Left kidney (tissue), 2 donors: ENCODE measurements around the gene CAMK2G. TPM values are rescaled to one million over a fixed set of nuclear protein-coding genes. Genes with fewer than 3 reads are reported as not detected.

Source experiments
- DNase-seq: peaks from one replicate; pipeline ENCODE4 v3.0.0-alpha.2; 2013
- polyA plus RNA-seq: library from polyadenylated mRNA; unstranded; fragments of 120-200 nt; gene quantifications from one replicate; pipeline ENCODE4 v1.2.1, GENCODE V29; 2013; ENCODE audit not compliant: insufficient read length

Gene CAMK2G
- polyA plus RNA-seq, 1 donor, result 32.6 TPM

DNA sequence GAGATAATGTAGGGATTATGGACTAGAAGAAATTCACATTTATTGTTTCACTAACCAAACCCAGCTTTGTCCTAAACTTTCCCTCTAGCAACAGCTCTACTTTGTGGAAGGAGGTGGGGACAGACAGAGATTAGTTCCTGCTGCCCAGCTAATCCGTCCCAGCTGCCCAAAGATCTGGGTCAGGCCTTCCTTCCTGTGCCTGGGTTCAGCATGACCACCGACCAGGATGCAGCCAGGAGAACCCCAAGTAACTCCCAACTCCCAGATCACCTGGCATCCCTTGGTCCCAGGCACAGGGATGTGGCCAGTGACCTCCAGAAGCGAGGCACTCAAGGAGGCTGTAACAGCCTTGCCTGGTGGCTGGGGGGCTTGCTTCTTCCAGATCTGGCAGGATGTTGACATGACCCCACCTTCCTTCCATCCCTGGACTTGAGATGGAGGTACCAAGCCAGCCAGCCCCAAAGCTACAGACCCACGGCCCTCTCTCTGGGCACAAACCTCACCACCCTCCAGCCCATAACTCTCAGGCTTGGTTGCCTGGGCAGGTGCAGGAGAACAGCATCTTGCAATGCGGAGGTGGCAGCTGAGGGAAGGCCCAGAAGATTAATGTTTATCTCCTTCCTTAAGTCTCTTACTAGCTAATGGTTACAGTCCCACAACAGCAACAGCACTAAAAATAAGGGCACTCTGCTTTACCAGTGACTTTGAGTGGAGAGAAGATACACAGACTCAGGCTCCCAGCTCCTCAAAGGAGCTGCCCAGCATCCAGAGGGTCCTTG, 11.1 kb downstream of the CAMK2G start:
- DNase-seq, result no peak

DNA sequence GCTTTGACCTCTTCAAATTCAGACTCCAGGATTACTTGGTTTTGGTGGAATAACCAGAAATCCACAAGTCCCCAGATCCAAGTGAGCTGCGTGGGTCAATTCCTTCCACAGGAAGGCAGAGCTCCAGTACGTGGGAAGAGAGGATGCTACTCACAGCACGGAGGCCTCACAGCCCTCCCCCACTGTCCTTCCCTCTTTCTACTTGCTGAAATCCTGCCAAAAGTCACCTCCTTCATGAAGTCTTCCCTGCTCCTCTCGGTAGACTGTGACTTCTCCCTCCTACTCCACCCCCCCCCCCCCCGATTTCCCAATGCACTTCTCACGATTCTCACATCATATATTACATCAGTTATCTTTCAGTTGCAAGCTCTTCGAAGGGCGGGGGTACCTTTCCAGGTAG, 12.3 kb downstream of the CAMK2G start:
- no peak for DNase-seq

DNA sequence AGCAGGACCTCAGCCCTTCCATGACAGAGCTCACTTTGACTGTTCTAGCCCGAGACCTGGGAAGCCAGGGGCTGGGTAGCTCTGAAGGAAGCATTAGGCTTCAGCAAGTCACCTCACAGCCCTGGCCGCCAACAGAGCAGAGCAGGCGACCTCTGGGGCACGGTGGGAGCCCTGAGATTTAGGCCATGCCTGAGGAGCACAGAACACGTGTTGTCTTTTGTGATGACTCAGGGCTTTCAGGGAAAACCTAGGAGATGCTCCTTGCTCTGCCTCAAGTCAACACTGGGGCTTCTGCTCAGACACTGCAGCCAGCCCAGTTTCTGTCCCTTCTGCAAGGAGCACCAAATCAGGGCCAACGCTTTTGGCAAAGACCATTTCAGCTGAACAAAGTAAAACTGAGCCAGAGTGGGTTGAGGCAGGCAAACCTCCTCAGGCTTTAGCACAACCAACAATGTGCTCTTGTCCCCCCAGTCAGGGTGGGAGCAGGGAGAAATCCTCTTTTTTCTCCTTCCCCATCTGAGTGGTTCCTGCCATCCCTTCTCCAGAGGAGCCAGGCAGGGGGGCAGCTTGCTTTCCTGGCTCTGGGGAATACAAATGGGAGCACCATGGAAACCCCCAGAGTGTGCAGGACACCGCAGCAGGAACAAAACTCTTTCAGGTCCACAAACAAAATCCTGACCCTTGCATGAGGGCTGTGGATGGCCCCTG, 14.4 kb downstream of the CAMK2G start:
- no peak for DNase-seq

DNA sequence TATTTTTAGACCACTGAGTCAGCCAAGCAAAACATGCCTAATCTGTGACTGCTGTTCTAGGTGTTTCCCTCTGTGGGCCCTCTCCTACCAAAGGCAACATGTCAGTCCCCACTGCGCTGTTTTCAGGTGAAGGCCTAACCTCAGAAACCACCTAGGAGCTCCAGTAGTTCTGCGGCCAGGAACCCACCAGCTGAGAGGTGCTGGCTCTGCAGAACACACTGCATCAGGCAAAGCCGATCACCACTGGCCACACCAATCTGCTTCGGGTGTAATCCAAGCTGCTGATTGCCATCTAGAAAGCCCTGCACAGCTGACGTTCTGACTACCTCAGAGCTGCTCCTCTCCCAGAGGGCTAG, 14.9 kb downstream of the CAMK2G start:
- DNase-seq, result no peak

DNA sequence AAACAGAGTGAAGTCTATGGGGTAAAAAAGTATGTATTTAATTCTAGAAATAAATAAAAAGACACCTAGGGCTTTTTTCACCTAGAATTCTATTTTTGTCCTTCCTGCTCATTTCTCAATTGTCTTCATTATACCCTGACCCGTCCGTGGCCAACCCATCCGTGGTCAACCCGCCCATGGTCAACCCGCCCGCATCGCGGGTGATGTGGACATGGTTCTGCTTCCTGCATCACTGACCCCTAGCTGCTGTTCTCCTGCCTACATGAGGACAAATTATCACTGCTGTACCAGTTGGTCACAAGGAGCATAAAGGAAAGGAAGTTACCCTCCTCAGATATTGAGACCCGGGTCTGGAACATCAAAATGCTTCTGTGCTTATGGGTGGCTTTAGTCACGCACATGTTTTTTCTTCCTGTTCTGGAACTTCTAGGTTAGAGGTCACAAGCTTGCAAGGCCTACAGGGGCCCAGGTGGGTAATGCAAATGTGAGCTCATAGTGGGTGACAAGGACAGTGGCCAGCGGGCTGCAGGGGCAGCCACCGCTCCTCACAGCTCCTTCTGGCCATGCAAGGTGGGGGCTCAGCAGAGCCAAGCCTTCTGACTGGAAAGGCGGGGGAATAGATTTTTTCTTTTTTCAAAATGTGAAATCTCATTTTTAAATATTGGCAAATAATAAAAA, 15.5 kb downstream of the CAMK2G start:
- no peak for DNase-seq

DNA sequence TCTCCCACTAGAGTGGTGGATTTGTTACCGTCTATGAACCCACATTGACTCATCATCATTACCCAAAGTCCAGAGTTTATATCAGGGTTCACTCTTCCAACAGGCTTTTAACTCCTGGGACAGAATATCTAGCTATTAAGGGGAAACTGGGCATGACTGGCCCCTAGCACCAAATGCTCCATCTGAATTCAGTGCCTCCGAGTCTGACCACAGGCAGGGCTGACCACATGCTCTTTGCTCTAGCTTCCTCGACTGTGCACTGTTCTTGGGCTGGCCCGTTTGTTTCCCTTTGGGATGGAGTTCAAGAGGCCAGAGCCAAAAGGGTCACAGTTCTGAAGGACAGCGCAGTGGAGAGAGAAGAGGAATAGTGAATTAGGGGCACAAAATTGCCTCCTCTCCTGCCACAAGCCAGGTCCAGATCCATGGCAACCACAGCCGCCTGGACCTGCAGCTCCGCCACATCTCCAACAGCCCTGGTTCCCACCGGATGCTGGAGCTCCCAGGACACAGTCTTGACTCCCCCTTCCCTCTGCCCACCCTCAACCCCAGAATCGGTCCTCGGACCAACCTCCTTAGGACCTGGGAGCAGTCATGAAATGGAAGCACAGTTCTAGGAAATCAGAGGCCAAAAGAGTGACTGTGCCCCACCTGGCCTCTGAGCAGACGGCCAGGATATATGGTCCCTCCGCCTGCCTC, 16.2 kb downstream of the CAMK2G start:
- no peak for DNase-seq

DNA sequence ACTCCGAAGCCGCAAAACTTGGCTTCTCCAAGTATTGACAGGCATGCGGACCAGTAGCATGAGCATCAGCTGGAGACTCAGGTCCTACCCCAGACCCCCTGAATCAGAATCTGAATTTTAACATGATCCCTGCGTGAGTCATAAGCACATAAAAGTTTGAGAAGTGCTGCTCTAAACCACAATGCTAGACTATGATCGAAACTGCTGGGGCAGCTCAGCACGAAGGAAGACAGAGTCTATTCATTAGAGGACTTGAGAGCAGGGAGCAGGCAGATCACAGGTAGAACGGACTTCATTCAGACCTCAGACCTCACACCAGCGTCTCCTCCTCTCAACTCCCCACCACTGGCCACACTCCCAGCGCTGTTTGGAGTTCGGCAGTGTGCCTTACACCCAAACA, 16.9 kb downstream of the CAMK2G start:
- no peak for DNase-seq

DNA sequence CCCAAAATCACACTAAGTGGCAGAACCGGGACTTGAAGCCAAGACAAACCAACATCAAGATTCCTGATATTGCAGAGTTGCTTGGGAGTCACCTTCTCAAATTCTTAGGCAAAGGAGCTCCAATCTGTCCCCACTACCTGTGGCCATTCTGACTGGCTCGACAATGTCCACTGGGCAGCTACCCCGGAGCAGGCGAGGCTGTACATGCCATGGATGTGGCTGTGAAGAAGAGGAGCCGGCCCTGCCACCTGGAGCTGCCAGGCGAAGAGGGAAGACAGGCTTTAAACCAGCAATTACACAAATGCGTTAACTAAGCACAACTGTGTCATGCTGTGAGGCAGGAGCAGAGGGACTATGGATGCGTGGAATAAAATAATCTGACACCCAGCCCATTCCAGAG, 18.1 kb downstream of the CAMK2G start:
- DNase-seq, result no peak

DNA sequence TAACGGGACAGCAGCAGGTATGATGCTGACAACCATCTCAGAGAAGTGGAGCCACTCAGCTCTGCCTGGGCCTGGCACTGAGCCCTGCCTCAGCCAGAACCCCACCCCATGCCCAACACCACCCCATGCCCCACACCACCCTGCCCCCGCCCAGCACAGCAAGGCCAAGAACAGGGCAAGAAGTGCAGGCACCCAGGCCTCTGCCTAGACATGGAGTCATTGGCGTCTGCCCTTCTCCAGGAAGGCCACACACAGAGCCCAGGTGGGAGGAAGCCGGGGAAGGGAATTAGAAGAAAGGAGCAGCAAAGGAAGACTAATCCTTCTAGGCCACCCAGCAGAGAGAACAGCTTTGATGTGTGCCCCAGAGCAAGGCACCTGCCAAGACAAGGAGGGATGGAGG, 18.9 kb downstream of the CAMK2G start:
- no peak for DNase-seq

DNA sequence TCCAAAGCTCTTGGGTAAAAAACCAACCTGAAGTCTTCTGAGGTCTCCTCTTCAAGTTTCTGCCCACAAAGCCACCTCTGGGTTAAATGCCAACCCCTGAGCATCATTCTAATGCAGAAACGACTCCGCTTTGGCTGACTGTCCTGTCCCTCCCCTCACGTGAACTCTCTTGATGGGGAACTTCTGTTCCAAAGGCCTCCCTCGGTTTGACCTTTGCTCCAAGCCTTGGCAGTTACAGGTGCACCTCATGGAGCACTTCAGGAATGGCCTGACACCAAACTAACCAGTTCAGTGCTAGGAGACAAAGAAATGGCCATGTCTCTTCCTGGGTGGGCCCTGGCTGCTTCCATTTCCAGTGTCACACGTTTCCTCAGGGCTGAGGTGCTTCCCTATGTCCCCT, 20.0 kb downstream of the CAMK2G start:
- DNase-seq, result no peak

DNA sequence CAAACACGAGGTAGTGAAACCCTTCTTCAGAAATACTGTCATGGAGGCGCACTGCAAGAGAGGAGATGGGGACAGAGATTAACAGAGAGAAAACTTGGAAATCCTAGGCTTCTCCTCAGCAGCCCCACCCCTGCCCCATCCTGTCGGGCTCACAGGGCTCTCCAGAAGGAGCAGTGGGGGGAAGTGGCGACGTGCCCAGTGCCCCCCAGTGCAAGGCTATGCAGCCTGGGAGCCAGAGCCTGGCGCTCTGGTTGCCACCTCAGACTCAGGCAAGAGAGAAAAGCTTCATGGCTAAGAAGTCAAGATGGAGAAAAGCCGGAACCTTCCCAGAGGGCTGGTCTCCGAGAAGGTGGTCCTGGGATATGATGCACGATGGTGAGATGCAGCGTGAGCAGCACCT, 21.2 kb downstream of the CAMK2G start:
- no peak for DNase-seq

DNA sequence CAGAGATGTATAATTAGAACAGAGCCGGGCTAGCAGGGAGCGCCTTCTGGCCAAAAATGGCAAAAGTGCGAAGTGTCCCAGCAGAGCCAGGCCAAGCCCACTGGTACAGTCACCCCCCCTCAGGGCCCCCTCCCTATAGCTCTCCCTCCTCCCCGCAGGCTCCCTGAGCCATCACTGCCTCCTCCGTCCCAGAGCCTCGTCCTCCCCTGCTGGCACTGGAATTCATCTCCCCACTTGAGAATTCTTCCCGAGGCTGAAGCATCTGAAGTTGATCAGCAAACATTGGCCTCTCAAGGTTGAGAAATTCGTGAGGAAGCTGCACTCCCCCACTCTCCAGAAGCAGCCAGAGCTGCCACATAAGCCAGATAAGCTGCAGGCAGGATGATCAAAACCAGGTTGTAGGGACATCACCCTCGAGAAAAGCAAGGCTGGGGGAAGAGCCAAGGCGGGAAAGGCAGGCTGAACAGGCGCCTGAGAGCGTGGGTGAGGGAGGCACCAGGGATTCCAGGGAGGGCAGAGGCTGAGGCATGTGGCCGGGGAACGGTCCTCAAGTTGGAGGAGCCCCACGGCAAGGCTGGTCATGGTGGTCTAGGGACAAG, 23.4 kb downstream of the CAMK2G start:
- DNase-seq, result no peak

DNA sequence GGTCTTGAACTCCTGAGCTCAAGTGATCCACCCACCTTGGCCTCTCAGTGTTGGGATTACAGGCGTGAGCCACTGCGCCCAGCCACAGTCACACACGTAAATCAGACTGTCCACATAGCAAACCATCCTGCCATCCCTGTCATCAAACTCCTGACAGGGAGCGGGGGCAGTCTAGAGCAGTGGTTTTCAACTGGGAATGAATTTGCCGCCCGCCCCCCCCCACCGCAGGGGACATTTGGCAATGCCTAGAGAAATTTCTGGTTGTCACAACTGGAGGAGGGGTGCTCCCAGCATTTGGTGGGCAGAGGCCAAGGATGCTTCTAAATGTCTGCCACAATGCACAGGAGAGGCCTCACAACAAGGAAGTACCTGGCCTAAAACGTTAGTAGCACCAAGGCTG, 24.1 kb downstream of the CAMK2G start:
- no peak for DNase-seq

DNA sequence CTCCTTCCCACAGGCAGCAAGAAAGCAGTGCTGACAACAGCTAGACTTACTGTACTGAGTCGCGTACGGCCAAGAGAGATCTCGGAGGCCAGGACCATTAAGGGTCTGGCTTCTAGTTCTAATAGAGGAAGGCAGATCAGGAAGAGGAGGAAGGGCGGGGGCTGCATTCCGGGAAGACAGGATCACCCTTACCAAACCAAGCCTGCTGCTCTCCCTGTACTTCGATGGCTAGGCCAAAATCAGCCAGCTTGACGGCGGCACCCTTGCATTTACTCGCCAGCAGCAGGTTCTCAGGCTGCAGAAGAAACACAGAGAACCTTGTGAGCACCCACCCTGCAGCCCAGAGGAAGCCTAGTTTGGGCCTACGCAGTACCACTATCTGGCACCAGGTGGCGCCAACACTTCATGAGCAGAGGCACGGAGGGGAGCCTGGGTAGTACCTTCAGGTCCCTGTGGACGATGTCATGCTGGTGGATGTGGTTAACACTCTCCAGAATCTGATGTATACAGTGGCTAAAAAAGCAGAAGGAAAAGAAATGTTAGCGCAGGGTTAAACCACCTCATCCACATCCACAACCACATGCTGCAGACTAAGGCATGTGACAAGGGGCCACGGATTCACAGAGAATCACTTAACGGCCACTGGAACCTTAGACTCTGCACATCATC, 25.4 kb downstream of the CAMK2G start:
- peak; percentile 71 for DNase-seq

DNA sequence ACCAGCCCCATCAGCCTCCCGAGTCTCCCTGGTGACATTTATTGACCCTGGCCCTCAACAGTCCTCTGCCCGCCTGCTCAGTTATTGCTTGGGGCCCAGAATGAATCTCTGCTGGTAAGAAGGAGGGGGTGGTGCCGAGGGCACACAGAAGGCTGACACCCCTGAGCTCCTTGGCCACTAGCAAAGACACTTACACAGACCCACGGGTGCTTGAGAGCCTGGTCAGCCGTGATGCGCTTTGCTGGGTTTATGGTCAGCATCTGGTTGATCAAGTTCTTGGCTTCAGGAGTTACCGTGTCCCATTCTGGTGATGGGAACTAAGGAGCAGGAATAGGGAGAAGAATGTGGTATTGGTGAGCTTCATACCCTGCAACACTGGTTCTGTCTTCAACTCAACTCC, 27.3 kb downstream of the CAMK2G start:
- no peak for DNase-seq

DNA sequence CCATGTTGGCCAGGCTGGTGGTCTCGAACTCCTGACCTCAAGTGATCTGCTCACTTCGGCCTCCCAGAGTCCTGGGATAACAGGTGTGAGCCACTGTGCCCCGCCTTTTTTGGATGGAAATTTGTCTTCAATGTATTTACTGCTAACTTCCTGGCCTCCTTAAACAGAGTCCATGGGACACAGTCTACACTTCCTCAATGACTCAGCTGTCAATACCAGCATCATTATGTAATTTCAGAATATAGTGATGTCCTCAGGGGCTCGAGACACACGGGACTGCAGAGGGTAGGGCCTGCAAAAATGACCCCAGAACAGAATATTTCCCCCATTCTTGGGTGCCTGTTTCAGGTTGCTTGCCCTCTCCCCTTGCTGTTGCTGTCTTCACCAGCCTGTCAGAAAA, 31.1 kb downstream of the CAMK2G start:
- no peak for DNase-seq

DNA sequence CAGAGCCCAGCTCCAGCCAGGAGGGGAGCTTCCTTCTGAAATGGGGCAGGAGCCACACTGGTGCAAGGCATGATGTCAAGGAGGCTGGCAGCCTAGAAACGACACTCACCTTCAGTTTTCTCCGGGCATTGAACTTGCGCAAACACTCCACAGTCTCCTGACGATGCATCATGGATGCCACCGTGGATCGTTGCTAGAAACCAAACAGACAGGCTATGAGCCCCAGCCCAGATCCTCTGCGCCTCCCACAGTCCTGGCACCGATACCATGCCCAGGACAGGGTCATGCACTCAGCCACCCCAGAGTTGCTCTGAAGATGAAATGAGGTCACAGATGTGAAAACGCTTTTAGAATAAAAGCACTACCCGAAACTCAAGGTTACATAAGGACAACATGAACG, 32.0 kb downstream of the CAMK2G start:
- DNase-seq, result no peak

DNA sequence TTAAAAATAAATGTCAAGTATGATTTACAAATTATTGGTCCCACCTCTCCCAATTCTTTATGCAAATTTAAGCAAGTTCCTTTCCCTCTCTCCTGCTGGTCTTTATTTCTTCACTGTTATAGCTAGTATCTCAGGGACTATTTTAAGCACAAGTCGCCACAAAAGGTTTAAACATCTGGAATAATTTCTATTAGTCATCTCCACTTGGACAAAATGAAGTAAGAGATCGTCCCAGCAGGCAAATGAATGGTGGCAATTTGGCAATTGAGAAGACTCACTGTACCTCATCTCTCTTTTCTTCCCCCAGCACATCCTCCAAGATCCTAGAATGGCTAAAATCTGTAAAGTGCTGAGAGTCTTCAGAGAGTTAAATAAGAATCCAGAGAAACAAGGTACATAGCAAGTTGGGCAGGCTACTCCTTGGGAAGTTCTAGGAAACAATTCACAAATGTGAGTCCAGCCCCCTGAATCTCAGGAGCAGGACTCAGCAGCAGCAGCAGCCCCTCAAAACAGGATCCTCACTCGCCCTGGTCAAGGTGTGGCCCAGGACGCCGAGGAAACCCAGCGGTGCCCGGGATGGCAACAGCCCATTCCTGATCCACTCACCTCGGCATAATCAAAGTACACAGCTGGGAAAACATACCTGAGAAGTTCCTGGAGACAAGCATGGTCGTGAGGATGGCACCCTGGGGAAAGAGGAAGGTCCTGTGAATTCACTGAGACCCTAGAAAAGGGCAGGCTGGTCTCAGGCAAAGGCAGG, 32.6 kb downstream of the CAMK2G start:
- DNase-seq, result no peak

DNA sequence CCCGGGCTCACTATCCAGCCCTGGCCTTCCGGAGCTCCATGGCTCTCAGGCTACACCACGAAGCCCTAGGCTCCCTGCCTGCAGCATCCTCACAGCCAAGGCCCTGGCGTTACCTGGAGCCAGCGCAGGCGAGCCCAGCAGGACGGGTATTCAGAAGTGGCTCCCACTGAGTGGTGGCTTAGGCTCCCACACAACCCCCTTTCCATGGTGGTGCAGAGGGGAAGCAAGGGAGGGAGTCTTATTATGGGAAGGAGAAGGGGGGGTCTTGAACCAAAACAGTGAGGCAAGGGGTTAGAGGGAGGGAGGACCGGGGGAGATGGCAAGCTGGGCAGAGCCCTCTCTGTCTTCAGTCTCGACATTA, 33.3 kb downstream of the CAMK2G start:
- no peak for DNase-seq

DNA sequence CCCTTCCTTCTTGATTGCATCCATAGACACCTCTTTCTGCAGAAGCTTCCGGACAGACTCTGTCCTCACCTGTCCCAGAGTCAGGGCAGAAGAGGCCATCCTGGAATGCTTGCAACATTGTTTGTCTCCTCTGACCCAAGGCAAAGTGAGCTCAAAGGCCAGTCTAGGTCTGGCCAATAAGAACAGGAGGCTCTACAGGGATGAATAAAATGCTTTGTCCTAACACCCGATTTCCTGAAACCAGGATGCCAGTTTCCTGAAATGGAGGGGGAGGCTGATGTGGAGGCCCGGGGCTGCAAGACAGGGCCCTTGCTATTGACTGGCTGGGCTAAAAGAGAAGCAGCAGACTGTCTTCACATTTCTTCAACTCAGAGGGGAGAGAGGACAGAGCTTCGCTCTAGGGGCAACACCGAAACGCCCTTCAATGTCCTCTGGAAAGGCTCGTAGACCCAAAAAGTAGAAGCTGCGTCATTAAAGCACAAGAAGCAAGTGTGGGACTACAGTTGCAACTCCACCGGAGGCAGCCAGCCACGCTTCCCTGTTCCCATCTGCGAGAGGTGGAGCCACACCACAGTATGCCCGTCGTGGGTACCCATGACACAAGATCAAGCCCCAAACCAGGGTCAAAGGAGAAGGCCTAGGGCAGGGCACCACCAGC, 33.8 kb downstream of the CAMK2G start:
- DNase-seq, result no peak

DNA sequence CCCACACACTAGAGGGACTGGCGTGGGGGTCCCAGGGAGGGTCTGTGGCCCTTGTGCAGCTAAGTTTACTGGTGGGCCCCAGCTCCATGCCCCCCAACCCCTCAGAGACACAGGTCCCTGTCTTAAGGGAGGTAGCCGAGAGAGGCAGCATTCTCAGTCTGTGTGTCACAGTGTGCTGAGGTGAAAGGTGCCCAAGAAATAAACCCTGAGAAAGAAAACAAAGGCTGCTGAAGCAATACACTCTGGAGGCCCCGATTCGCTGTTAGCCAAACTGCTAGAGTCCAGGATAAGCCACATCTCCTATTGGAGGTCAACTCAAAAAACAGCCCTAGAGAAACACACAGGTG, 34.3 kb downstream of the CAMK2G start:
- DNase-seq, result no peak
